ENCODE data around the gene PIGU.
"Not testable (repeated sequence)": the region's sequence is repeated elsewhere in the genome, so short reads cannot be mapped to it uniquely, and the experiment has no call there.

The PIGU gene

GRCh38 chr20:34621383-34622367 is 55.2 kb downstream of the PIGU start:
- DNase-seq (ENCODE audit: low spot score), result no peak

DNA sequence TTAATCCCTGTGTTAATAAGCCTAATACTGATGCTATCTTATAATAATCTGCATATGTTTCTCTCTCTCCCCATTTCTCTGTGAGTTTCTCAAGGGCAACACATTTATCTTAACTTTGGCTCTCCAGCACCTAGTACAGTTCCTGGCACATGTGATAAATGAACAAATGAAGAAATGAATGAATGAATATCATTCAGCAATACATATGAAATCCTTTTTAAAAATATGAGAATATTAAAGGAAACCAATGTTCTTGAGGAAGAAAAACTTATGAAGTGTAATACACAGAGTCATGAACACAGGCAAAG is 55.9 kb downstream of the PIGU start:
- no peak for DNase-seq (ENCODE audit: low spot score)

GRCh38 chr20:34618676-34619075 is 58.2 kb downstream of the PIGU start:
- DNase-seq (ENCODE audit: low spot score), result no peak

GRCh38 chr20:34616913-34617312 is 60.0 kb downstream of the PIGU start:
- DNase-seq (ENCODE audit: low spot score), result not testable (repeated sequence)

DNA sequence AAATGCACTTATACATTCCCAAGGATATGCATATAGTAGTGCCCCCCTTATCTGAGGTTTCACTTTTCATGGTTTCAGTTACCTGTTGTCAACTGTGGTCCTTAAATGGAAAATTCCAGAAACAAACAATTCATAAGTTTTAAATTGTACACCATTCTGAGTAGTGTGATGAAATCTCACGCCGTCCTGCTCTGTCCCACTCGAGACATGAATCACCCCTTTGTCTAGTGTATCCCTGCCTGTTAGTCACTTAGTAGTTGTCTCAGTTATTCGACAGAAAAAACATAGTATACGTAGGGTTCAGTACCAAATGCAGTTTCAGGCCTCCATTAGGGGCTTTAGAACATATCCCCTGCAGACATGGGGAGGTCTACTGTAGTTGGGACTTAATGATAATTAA is 61.4 kb downstream of the PIGU start:
- no peak for DNase-seq (ENCODE audit: low spot score)

DNA sequence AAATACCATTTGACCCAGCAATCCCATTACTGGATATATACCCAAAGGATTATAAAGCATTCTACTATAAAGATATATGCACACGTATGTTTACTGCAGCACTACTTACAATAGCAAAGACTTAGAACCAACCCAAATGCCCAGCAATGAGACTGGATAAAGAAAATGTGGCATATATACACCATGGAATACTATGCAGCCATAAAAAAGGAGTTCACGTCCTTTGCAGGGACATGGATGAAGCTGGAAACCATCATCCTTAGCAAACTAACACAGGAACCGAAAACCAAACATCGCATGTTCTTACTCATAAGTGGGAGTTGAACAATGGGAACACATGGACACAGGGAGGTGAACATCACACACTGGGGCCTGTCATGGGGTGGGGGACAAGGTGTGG is 64.9 kb downstream of the PIGU start:
- DNase-seq (ENCODE audit: low spot score), result not testable (repeated sequence)

DNA sequence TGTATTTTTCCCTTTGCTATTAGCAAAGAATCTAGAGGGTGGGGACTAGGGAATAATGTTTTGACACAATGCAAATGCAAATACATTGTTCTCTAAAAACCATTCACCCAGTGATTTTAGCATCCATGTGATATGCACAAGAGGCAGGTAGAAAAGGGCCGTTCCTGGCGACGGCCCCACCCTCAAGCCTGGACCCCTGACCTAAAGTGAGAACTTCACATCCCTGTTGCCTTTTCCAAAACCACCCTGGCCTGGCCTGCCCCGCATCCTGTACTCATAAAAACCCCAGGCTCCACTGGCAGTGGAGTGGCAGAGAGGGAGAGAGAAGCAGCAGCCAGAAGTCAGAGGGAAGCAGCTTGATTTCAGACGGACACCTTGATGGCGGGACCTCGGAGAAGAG is 69.8 kb downstream of the PIGU start:
- no peak for DNase-seq (ENCODE audit: low spot score)

- no peak for DNase-seq (ENCODE audit: low spot score)
Observed at GRCh38 chr20:34604980-34605788, 71.7 kb downstream of the PIGU start.

GRCh38 chr20:34600892-34601653 is 75.8 kb downstream of the PIGU start:
- no peak for DNase-seq (ENCODE audit: low spot score)

DNA sequence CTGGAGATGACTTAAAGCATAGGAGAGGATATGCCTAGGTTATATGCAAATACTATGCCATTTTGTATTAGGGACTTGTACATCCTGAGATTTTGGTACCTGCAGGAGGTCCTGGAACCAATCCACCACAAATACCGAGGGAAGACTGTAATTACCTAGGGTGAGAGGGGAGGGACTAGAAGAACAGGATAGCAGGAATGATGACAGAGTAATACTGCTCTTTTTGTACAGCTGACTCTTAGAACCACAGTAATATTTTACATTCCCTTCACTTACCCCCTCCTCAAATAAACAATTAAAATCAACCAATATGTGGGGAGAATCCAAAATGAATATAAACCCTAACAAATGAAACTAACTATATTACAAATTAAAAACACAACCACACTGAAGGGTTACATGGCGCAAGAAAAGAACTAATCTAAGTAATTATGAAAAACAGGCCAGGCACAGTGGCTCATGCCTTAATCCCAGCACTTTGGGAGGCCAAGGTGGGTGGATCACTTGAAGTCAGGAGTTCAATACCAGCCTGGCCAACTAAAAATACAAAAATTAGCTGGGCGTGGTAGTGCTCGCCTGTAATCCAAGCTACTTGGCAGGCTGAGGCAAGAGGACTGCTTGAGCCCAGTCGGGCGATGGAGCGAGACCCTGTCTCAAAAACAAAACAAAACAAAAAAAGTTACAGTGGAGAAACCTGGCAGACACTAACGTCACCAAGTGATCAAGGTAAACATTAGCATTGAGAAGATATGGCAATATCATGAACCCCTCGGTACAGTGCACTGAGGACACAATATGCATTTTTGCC is 81.3 kb downstream of the PIGU start:
- DNase-seq (ENCODE audit: low spot score), result no peak

GRCh38 chr20:34586488-34587163 is 90.3 kb downstream of the PIGU start:
- DNase-seq (ENCODE audit: low spot score), result no peak

DNA sequence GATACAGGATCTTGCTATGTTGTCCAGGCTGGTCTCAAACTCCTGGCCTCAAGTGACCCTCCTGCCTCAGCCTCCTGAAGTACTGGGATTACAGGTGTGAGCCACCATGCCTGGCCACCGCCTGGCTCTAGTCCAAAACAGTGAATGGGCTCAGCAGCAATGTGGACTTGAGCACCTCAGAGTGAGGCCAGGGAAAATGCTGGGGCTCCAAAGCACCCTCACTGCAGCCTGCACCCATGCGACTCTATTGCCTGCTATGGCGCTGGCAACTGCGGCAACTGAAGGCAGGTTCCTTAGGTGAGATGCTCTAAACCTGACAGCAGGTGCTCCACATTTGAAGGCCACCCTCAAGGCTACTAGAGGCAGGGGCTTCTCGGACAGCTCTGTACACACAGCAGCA is 91.9 kb downstream of the PIGU start:
- DNase-seq (ENCODE audit: low spot score), result no peak

DNA sequence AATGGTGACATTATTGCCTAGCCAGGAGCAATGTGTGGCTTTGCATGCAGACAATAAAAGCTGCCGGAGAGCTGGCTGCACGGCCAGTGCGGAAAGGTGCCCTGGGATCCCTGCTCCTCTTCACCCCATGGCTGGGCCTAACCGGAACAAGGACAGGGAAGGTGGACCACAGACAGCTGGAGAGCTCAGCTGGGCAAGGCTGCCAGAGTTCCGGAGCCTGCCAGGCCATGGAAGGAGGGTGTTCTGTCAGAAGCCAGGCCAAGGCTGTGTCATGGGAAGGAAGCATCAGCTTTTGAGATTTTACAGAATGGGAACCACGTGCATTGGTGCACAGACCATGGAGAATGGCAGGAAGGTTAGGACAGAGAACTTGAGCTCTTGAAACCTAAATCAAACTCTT is 93.3 kb downstream of the PIGU start:
- no peak for DNase-seq (ENCODE audit: low spot score)

DNA sequence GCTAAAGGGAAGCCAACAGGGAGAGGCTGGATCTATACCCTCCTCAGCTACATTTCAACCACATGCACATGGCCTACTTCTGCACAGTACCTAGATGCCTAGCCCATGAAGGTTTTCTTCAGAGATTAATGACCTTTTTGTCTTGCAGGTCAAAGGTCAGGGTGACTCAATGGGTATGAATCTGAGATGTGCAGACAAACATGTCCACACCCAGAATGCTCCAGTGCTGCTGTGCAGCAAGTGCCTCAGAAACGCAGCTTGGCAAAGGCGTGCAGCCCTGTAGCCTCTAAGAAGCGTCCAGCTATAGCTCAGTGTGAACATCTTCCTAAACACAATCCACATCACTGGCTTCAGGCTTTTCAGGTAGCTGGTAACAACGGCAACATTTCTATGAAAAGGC is 94.0 kb downstream of the PIGU start:
- DNase-seq (ENCODE audit: low spot score), result no peak

GRCh38 chr20:34582221-34582620 is 94.7 kb downstream of the PIGU start:
- DNase-seq (ENCODE audit: low spot score), result no peak

DNA sequence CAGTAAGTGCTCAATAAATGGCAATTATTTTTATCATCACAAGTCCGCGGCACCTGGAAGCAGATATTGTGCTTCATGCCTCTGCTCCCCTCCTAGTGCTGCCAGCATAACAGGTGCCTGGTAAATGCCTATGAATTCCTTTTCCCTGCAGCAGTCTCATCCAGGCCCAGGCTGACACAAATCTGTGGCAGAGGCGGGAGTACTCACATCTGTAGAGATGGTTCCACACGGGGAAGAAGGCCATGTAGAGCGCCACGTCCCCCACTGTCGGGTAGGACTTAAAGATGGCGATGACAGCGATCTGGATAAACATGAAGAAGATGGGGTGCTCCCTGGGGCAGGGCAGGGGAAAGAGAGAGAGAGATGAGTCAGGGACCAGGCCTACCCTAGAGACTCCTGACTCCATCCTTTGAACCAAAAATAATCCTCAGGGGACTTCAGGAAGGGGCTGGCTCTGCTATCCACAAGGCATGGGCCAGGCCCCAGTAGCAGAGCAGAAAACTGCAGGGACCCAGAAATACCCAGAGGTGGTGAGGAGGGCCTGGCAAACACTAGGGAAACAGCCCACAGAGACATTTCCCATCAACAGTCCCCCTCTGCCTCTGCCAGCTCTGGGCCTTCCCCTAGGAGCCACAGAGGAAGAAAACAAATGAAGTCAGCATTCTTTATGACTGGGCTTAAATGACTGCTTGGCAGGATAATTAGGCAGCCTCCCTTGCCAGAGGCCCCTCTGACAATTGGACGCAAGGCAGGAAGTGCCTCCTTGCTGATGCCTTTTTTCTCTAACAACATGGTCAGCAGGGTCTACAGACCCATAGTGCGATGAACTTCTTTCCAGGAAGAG is 95.3 kb downstream of the PIGU start:
- no peak for DNase-seq (ENCODE audit: low spot score)

- no peak for DNase-seq (ENCODE audit: low spot score)
Observed at GRCh38 chr20:34579979-34580940, 96.6 kb downstream of the PIGU start.

GRCh38 chr20:34579191-34579978 is 97.5 kb downstream of the PIGU start:
- DNase-seq (ENCODE audit: low spot score), result no peak
